Medulla oblongata (tissue), 1 donor: ENCODE results near the gene TPSB2.
"Not testable (repeated sequence)": the region's sequence is repeated elsewhere in the genome, so short reads cannot be mapped to it uniquely, and the experiment has no call there.

Experiments
- DNase-seq: peaks from one replicate; pipeline ENCODE4 v3.0.0-alpha.2; 2015; ENCODE audit errors: extremely low spot score

Gene TPSB2

GRCh38 chr16:1230084-1230470 lies at the start of gene TPSB2:
Gene TPSB2 (minus strand): TSS chr16:1230184. CDS start chr16:1229951, 233 bp downstream.
- DNase-seq = not testable (repeated sequence)

- DNase-seq = no peak
Observed at GRCh38 chr16:1279081-1279944, 49.3 kb upstream of the TPSB2 start.

- DNase-seq = no peak
Observed at GRCh38 chr16:1278477-1278876, 48.5 kb upstream of the TPSB2 start.

- DNase-seq = no peak
Observed at GRCh38 chr16:1277617-1278282, 47.8 kb upstream of the TPSB2 start.

- DNase-seq = no peak
Observed at GRCh38 chr16:1277151-1277598, 47.2 kb upstream of the TPSB2 start.

DNA sequence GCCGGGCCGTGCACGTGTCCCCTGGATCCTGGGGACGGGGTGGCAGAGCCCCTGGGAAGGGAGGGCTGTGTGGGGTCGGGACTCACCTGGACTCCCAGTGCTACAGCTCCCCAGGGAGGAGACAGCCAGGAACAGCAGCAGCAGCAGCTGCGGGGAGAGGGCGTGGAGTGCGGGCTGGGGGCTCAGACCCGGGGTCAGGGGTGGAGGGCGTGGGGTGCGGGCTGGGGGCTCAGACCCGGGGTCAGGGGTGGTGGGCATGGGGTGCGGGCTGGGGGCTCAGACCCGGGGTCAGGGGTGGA lies 46.5 kb upstream of the TPSB2 start:
- DNase-seq = no peak

GRCh38 chr16:1275791-1276579 lies 46.0 kb upstream of the TPSB2 start:
- DNase-seq = no peak

DNA sequence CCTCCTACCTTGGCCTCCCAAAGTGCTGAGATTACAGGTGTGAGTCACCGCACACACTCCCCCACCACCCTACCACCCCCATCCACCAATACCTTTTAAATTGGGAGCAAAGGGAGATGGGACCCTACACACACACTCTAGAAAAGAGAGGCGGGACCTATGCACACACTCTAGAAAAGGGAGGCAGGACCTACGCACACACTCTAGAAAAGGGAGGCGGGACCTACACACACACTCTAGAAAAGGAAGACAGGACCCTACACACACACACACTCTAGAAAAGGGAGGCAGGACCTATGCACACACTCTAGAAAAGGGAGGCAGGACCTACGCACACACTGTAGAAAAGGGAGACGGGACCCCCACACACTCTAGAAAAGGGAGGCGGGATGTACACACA lies 44.8 kb upstream of the TPSB2 start:
- no peak for DNase-seq

- DNase-seq = no peak
Observed at GRCh38 chr16:1273816-1274215, 43.8 kb upstream of the TPSB2 start.

GRCh38 chr16:1272453-1273198 lies 42.6 kb upstream of the TPSB2 start:
- no peak for DNase-seq

GRCh38 chr16:1271724-1272413 lies 41.9 kb upstream of the TPSB2 start:
- DNase-seq = not testable (repeated sequence)

GRCh38 chr16:1271380-1271723 lies 41.4 kb upstream of the TPSB2 start:
- no peak for DNase-seq

DNA sequence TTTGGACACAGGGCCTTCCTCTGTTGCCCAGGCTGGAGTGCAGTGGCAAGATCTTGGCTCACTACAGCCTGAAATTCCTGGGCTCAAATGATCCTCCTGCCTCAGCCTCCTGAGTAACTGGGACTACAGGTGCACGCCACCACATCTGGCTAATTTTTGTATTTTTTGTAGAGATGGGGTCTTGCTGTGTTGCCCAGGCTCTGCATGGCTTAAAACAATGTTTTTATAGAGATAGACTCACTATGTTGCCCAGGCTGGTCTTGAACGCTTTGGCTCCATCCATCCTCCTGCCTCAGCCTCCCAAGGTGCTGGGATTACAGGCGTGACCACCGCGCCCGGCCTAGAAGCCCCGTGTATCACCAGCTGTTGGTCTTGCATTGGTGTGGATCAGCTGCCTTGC lies 39.4 kb upstream of the TPSB2 start:
- not testable (repeated sequence) for DNase-seq

DNA sequence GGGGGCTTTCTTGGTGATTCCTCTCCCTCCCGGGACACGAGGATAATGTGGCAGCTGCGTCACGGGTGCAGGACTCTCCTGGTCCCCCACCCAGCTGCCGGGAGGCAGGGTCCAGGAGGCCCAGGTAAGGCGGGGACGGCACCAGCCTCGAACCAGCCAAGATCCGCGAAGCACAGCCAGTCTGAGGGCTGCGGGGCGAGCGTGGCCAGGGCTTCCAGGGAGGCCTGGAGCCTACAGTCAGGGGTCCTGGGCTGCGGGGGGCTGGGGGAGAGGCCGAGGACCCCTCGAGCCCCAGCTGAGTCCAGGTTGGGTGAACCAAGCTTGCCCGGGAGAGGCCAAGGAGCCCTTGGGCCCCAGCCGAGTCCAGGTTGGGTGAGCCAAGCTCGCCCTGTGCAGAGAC lies 35.8 kb upstream of the TPSB2 start:
- no peak for DNase-seq

DNA sequence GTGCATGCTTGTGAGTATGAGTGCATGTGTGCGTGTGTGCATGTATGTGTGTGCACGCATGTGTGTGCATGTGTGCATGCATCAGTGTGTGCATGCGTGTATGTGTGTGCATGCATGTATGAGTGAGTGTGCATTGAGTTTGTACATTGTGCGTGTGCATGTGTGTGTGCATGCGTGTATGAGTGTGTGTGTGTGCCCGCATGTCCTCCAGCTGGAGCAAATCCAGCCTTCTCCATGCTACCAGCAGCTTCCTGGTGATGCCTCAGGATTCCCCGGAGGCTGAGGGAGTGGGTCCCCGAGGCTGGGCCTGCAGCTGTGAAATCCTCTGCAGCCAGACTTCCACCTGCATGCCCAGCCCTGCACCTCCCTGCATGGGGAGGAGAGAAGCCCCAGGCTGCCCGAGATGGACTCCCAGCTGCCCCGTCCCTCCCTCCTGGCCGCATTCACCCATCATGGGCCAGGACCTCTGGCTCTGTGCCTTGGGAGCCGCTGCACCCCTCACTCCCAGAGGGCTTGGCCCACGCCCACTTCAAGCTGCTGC lies 35.2 kb upstream of the TPSB2 start:
- DNase-seq = no peak

- no peak for DNase-seq
Observed at GRCh38 chr16:1264345-1265089, 34.5 kb upstream of the TPSB2 start.

GRCh38 chr16:1263591-1264344 lies 33.8 kb upstream of the TPSB2 start:
- no peak for DNase-seq

DNA sequence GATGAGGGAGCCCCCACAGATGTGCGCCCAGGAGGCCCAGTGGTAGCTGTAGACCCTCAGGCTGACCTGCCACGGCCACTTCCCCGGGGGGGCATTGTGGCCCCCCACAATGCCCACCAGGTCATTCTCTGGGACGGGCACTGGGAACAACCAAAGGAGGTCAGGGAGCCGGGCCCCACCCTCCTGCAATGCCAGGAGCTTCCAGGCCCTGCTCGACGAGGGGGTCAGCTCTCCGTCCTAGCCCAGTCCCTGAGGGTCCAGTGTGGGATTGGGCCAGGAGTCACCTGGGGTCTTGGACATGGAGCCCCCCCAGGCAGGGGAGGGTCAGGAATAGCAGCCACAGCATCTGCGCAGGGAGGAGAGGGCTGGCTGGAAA lies 32.9 kb upstream of the TPSB2 start:
- no peak for DNase-seq

DNA sequence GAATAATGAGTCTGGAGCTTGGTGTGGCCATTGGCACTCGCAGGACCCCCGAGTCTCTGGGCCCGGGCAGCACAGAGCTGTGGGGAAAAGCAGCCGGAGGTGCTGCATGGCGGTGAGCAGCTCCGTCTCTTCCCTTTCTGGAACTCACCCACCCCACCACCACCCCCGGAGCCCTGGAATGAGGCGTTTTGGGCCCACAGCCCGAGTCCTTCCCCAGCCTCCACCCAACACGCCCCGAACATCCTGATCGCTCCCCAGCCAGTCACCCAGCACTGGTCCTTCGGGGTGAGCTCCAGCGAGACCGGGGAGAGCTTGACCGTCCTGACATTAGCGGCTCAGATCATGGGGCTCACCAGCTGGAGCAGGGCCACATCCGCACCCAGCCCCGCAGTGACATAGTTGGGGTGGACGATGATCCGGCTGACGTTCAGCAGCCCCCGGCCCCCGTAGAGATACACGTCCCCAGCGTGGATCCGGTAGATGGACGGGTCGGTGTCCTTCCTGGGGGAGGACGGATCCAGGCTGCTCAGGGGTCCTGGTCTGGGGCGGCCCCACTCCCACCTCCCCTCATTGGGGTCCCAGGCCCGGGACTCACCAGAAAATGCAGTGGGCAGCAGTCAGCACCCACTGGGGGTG lies 32.3 kb upstream of the TPSB2 start:
- no peak for DNase-seq
